ENCODE measurements around the gene SIRT4. TPM values are rescaled to one million over a fixed set of nuclear protein-coding genes. Genes with fewer than 3 reads are reported as not detected.
A peak's percentile ranks its signal among the peaks of the same experiment; 100 is the strongest.

The SIRT4 gene
- total and polyA plus RNA-seq, 9 donors: 3.4 to 6.3 (median 4.4) TPM

DNA sequence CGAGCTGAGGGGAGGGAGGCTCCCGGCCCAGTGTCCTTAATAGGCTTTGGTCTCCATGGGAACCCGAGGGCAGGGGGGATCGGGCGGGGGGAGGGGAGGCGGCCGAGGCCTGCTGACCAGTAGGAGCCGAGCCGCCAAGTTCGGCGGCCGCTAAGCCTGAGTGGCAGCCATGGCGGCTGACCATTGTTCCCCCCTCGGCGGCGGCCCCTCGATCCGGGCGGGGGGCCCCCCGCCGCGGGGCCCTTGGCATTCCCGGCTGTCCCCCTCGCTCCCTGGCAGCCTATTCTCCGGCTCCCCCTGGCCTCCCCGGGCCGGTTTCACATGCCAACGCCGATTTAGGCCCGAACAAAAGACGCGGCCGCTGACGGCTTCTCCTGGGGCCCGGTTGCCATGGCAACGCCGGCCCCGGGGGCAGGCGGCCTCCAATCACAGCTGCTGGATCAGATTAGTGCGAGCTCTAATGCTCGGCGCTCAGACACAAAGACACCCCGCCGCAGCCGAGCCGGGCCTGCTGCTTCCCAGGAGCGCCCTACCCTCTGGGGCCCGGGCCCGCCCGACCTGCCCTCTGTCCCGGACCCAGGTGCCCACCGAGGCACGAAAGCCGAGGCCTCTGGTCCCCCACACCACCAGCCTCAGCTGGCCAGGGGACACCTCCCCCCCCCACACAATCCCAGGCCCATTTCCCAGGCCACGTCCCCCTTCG, 59.5 kb downstream of the SIRT4 start:
- Histone ChIP-seq H3K27me3 (ENCODE audit: control insufficient read depth, insufficient read depth, low read length) (peaks cover 5% of the 10 kb centered on the region), H3K27ac (ENCODE audit: low read length) (peak overlapping the region; percentile 75), H3K9me3 (replicated peaks; ENCODE audit: control insufficient read depth, low read depth, low read length) (no peaks in the 10 kb centered on the region), H3K4me3 (ENCODE audit: low read length) (peak overlapping the region; percentile 47), H3K36me3 (ENCODE audit: control insufficient read depth, insufficient read depth, low read length) (peaks cover 7% of the 10 kb centered on the region), H3K4me1 (ENCODE audit: control insufficient read depth, insufficient read depth, low read length) (peaks cover 29% of the 10 kb centered on the region)
- WGBS (ENCODE audit: insufficient coverage): 2% methylated on average over 52 of the region's 56 CpGs
- peak; percentile 90 for DNase-seq

Other genes starting within 250 kb of the SIRT4 start
- gene RAB35, start 185.6 kb upstream of the SIRT4 start, total RNA-seq: 21.3 TPM
- gene RAB35, start 185.6 kb upstream of the SIRT4 start, polyA plus RNA-seq (ENCODE audit: insufficient read depth in 1 of 8, insufficient read length in 8 of 8, low replicate concordance in 1 of 8): 10 to 100 TPM; 24.5 to 34.9 (median 31.0) TPM
- gene GCN1, start 107.6 kb upstream of the SIRT4 start, total RNA-seq: 43.5 TPM
- 10 to 100 TPM; 34.9 to 50.6 (median 42.4) TPM for gene GCN1, start 107.6 kb upstream of the SIRT4 start, polyA plus RNA-seq (ENCODE audit: insufficient read depth in 1 of 8, insufficient read length in 8 of 8, low replicate concordance in 1 of 8)
- 4,054 TPM for gene RPLP0, start 101.2 kb upstream of the SIRT4 start, total RNA-seq
- gene RPLP0, start 101.2 kb upstream of the SIRT4 start, polyA plus RNA-seq (ENCODE audit: insufficient read depth in 1 of 8, insufficient read length in 8 of 8, low replicate concordance in 1 of 8): 1,000 to 10,000 TPM; 3,748 to 4,784 (median 4,368) TPM
- gene PXN, start 36.6 kb upstream of the SIRT4 start, total RNA-seq: 33.2 TPM
- 100 to 1,000 TPM in 7 of 8 donors, 10 to 100 TPM in 1; 90.8 to 170 (median 129) TPM for gene PXN, start 36.6 kb upstream of the SIRT4 start, polyA plus RNA-seq (ENCODE audit: insufficient read depth in 1 of 8, insufficient read length in 8 of 8, low replicate concordance in 1 of 8)
- gene RNU4-2, start 10.4 kb upstream of the SIRT4 start, total RNA-seq: 2,159 TPM
- gene RNU4-2, start 10.4 kb upstream of the SIRT4 start, polyA plus RNA-seq (ENCODE audit: insufficient read depth in 1 of 8, insufficient read length in 8 of 8, low replicate concordance in 1 of 8): 1 to 10 TPM in 1 of 8 donors, not detected in 7; 2.6 TPM
- 636 TPM for gene RNU4-1, start 9.1 kb upstream of the SIRT4 start, total RNA-seq
- not detected for gene RNU4-1, start 9.1 kb upstream of the SIRT4 start, polyA plus RNA-seq (ENCODE audit: insufficient read depth in 1 of 8, insufficient read length in 8 of 8, low replicate concordance in 1 of 8)
- gene PLA2G1B, start 25.5 kb downstream of the SIRT4 start, total RNA-seq: 0.75 TPM
- gene PLA2G1B, start 25.5 kb downstream of the SIRT4 start, polyA plus RNA-seq (ENCODE audit: insufficient read depth in 1 of 8, insufficient read length in 8 of 8, low replicate concordance in 1 of 8): under 1 TPM in 1 of 8 donors, not detected in 7; 0.36 TPM
- 1.2 TPM for gene MSI1, start 66.8 kb downstream of the SIRT4 start, total RNA-seq
- gene MSI1, start 66.8 kb downstream of the SIRT4 start, polyA plus RNA-seq (ENCODE audit: insufficient read depth in 1 of 8, insufficient read length in 8 of 8, low replicate concordance in 1 of 8): 1 to 10 TPM; 3.6 to 7.3 (median 4.7) TPM
- gene COX6A1, start 135.8 kb downstream of the SIRT4 start, total RNA-seq: 211 TPM
- 100 to 1,000 TPM; 105 to 149 (median 129) TPM for gene COX6A1, start 135.8 kb downstream of the SIRT4 start, polyA plus RNA-seq (ENCODE audit: insufficient read depth in 1 of 8, insufficient read length in 8 of 8, low replicate concordance in 1 of 8)
- 26.6 TPM for gene TRIAP1, start 144.1 kb downstream of the SIRT4 start, total RNA-seq
- 10 to 100 TPM; 30.0 to 37.7 (median 34.1) TPM for gene TRIAP1, start 144.1 kb downstream of the SIRT4 start, polyA plus RNA-seq (ENCODE audit: insufficient read depth in 1 of 8, insufficient read length in 8 of 8, low replicate concordance in 1 of 8)
- 21.6 TPM for gene GATC, start 144.1 kb downstream of the SIRT4 start, total RNA-seq
- gene GATC, start 144.1 kb downstream of the SIRT4 start, polyA plus RNA-seq (ENCODE audit: insufficient read depth in 1 of 8, insufficient read length in 8 of 8, low replicate concordance in 1 of 8): 10 to 100 TPM; 12.1 to 18.8 (median 14.7) TPM
- 71.6 TPM for gene SRSF9, start 167.4 kb downstream of the SIRT4 start, total RNA-seq
- 100 to 1,000 TPM in 5 of 8 donors, 10 to 100 TPM in 3; 82.3 to 123 (median 103) TPM for gene SRSF9, start 167.4 kb downstream of the SIRT4 start, polyA plus RNA-seq (ENCODE audit: insufficient read depth in 1 of 8, insufficient read length in 8 of 8, low replicate concordance in 1 of 8)
- gene DYNLL1, start 193.8 kb downstream of the SIRT4 start, total RNA-seq: 228 TPM
- gene DYNLL1, start 193.8 kb downstream of the SIRT4 start, polyA plus RNA-seq (ENCODE audit: insufficient read depth in 1 of 8, insufficient read length in 8 of 8, low replicate concordance in 1 of 8): 100 to 1,000 TPM; 298 to 403 (median 359) TPM
- gene COQ5, start 226.8 kb downstream of the SIRT4 start, total RNA-seq: 34.5 TPM
- gene COQ5, start 226.8 kb downstream of the SIRT4 start, polyA plus RNA-seq (ENCODE audit: insufficient read depth in 1 of 8, insufficient read length in 8 of 8, low replicate concordance in 1 of 8): 10 to 100 TPM; 32.7 to 42.3 (median 36.9) TPM
- gene RNF10, start 232.0 kb downstream of the SIRT4 start, total RNA-seq: 80.8 TPM
- 100 to 1,000 TPM; 151 to 203 (median 171) TPM for gene RNF10, start 232.0 kb downstream of the SIRT4 start, polyA plus RNA-seq (ENCODE audit: insufficient read depth in 1 of 8, insufficient read length in 8 of 8, low replicate concordance in 1 of 8)